Esophagus muscularis mucosa (tissue), 4 donors: ENCODE results near the gene GNA12. TPM values are rescaled to one million over a fixed set of nuclear protein-coding genes. Genes with fewer than 3 reads are reported as not detected.

ENCODE experiments used
- DNase-seq: peaks from one replicate; pipeline ENCODE4 v3.0.0-alpha.2; 2017; ENCODE audit errors: extremely low spot score
- H3K27ac ChIP-seq, 4 donors: fragments of 200-600 bp; sonication (generic); replicated peaks in 1 of 4; 1 replicate in 3 of 4; 2 replicates in 1 of 4; pipeline ENCODE4 v1.5.1; 2016 to 2019; ENCODE audit warnings: mild to moderate bottlenecking in 1 of 4
- H3K27me3 ChIP-seq, 4 donors: fragments of 200-600 bp; sonication (generic); one replicate each; pipeline versions ENCODE4 v1.5.1 to v1.6.0; 2016 to 2019
- H3K36me3 ChIP-seq, 4 donors: fragments of 200-600 bp; sonication (generic); one replicate each; pipeline ENCODE4 v1.5.1; 2016 to 2019
- H3K4me1 ChIP-seq, 4 donors: fragments of 200-600 bp; sonication (generic); one replicate each; pipeline ENCODE4 v1.5.1; 2016 to 2019
- H3K4me3 ChIP-seq, 4 donors: fragments of 200-600 bp; sonication (generic); 1 replicate in 2 of 4; 2 replicates in 2 of 4; pipeline ENCODE4 v1.5.1; 2016 to 2019; ENCODE audit warnings: mild to moderate bottlenecking in 4 of 4, moderate library complexity in 1 of 4
- H3K9me3 ChIP-seq, 4 donors: fragments of 200-600 bp; sonication (generic); 1 replicate in 3 of 4; 2 replicates in 1 of 4; pipeline ENCODE4 v1.5.1; 2016 to 2019
- EP300 ChIP-seq: sonication (generic); formaldehyde crosslinking; IDR thresholded peaks from one replicate; pipeline ENCODE4 v1.6.1; 2017; ENCODE audit warnings: antibody characterized with exemption
- POLR2A ChIP-seq: fragments of 450-650 bp; IDR thresholded peaks from one replicate; pipeline ENCODE4 v1.6.1; 2017; ENCODE audit warnings: antibody characterized with exemption, moderate library complexity, mild to moderate bottlenecking, low read depth
- POLR2AphosphoS5 ChIP-seq, 2 donors: sonication (generic); formaldehyde crosslinking; IDR thresholded peaks; one replicate each; pipeline ENCODE4 v1.6.1; 2017; ENCODE audit warnings: antibody characterized with exemption in 2 of 2
- WGBS: methylation state at CpG from one replicate; pipeline ENCODE4 v1.1.5; 2018; 5-methylcytosine and 5-hydroxymethylcytosine counted together
- intact Hi-C: fragments of 100-400 bp; cut with DNase I; formaldehyde crosslinking; loops from one replicate; pipeline ENCODE4 v1.15.1; 2023
- total RNA-seq, 4 donors: library from RNA; depleted of rRNA; stranded (reverse); fragments of >200 nt; gene quantifications; one replicate each; pipeline versions ENCODE4 v1.1.0 to v1.2.1, GENCODE V29; 2016
- TF ChIP-seq, protein P1 (sequence below), 3 experiments: fragments of 200-600 bp in 2 of 3; fragments of 450-650 bp in 1 of 3; sonication (generic) in 2 of 3; IDR thresholded peaks; one replicate each; pipeline ENCODE4 v1.5.1; 2017 to 2019; ENCODE audit warnings: antibody characterized with exemption in 3 of 3, mild to moderate bottlenecking in 2 of 3, moderate library complexity in 1 of 3

GNA12 gene
- total RNA-seq, 4 donors from 2014 or later: 25.3 to 61.8 (median 38.9) TPM

DNA sequence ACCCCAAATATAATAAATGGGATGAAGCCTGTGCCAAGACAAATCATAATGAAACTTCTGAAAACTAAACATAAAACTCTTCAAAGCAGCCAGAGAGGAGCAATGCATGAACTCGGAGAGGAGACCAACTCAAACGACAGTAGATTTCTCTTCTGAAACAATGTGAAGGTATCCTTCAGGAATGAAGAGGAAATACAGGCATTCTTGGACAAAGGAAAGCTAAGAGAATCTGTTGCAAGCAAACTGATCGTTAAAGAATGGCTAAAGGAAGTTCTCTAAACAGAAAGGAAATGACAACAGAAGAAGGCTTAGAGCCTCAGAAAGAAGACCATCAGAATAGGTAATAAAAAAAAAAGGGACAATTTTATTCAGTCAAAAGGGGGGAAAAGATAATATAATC is 6.6 kb downstream of the GNA12 start:
- H3K27me3 ChIP-seq: no peaks in the 10 kb centered on the region
- intact Hi-C loops: no loop called here
- DNase-seq: no peak
- peaks cover 0 to 30% (median 5%) of the 10 kb centered on the region in 4 donors for H3K36me3 ChIP-seq
- TF ChIP-seq POLR2A (no peak), POLR2AphosphoS5 (IDR thresholded peaks at IDR 0.05) (no peak), EP300 (no peak)
- TF ChIP-seq, protein P1, sequence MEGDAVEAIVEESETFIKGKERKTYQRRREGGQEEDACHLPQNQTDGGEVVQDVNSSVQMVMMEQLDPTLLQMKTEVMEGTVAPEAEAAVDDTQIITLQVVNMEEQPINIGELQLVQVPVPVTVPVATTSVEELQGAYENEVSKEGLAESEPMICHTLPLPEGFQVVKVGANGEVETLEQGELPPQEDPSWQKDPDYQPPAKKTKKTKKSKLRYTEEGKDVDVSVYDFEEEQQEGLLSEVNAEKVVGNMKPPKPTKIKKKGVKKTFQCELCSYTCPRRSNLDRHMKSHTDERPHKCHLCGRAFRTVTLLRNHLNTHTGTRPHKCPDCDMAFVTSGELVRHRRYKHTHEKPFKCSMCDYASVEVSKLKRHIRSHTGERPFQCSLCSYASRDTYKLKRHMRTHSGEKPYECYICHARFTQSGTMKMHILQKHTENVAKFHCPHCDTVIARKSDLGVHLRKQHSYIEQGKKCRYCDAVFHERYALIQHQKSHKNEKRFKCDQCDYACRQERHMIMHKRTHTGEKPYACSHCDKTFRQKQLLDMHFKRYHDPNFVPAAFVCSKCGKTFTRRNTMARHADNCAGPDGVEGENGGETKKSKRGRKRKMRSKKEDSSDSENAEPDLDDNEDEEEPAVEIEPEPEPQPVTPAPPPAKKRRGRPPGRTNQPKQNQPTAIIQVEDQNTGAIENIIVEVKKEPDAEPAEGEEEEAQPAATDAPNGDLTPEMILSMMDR (IDR thresholded peaks at IDR 0.05): no peak
- H3K4me3 ChIP-seq: no peak overlapping the region
- H3K9me3 ChIP-seq: no peaks in the 10 kb centered on the region
- no peak overlapping the region for H3K27ac ChIP-seq
- peaks cover 24 to 41% (median 28%) of the 10 kb centered on the region in 4 donors for H3K4me1 ChIP-seq
- WGBS: 26% methylated on average over 3 of the region's 3 CpGs

DNA sequence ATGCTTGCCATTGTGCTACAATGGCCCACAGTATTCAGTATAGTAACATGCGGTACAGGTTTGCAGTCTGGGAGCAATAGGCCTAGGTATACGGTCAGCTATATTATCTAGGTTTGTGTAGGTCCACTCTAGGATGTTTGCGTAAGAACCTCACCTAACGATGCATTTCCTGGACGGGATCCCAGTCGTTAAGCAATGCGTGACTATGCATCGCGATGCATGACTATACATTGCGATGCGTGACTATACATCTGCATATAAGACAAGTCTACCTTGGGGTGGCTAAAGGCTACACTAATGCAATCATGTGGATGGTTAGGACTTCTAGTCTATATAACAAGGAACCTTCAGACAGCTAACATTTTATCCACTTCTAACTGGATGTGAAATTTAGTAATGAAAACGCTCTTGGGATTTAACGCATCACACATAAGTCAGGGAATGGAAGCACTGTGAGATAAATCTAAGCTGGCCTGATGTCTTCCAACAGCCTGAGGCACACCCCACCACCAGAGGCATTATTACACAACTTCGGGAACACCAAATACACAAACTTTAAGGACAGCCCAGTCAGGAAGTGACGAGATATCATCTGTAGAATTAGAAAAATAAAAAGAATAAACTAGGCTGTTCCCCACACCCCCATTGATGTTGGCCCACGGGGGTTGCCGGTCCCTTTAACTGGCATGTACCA is 9.2 kb downstream of the GNA12 start:
- Histone ChIP-seq H3K36me3 (peaks cover 0 to 25% (median 6%) of the 10 kb centered on the region in 4 donors), H3K4me3 (no peak overlapping the region), H3K27me3 (no peaks in the 10 kb centered on the region), H3K9me3 (no peaks in the 10 kb centered on the region), H3K4me1 (peaks cover 7 to 21% (median 15%) of the 10 kb centered on the region in 4 donors), H3K27ac (peak overlapping the region in 1 of 4 donors; percentile 34)
- intact Hi-C loops: no loop called here
- DNase-seq: no peak
- WGBS: 87% methylated on average over 17 of the region's 17 CpGs
- TF ChIP-seq POLR2AphosphoS5 (IDR thresholded peaks at IDR 0.05) (no peak), POLR2A (no peak), EP300 (no peak)
- TF ChIP-seq, protein P1 (IDR thresholded peaks at IDR 0.05): no peak

DNA sequence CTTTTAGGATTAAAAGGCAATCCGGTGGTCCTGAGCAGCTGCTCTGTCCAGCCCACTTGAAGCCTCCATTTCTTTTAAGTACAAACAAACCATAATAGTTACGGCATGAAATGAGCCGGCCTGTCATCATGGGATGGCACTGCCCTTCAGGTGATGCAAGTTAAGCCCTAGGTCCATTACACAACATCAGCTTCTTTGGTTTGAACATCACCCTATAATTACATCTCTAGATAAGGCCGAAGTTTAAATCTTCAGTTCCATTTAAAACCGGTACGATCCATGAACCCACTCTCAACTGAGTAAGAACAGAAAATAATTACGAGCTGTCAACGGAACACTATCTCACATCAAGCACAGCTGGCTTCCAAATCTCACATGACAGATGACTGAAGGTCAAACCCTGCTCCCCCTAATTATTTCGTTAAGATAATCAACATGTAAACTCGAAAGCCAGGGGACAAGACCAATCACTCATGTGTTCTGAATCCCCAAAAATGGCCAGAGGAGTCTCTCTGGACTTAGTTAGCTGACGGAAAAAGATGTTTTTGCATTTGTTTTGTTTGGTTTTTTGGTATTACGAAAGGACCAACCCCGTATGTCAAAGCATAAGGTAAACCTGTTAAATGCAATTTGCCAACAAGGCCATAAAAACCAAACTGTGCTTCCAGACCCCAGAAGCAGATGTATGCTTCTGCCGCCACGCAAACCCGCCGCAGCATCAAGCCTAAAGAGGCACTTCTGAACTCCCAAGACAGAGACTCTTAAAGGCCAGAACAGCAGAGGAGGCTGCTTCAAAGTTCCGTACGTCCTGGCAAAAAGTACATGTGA is 10.8 kb downstream of the GNA12 start:
- no peak for DNase-seq
- no peaks in the 10 kb centered on the region for H3K9me3 ChIP-seq
- no peak overlapping the region for H3K4me3 ChIP-seq
- H3K27me3 ChIP-seq: no peaks in the 10 kb centered on the region
- intact Hi-C loops: no loop called here
- H3K4me1 ChIP-seq: peaks cover 7 to 16% (median 14%) of the 10 kb centered on the region in 4 donors
- WGBS: 94% methylated on average over 19 of the region's 19 CpGs
- H3K36me3 ChIP-seq: peaks cover 0 to 25% (median 6%) of the 10 kb centered on the region in 4 donors
- no peak overlapping the region for H3K27ac ChIP-seq
- no peak for TF ChIP-seq EP300
- TF ChIP-seq POLR2AphosphoS5 (IDR thresholded peaks at IDR 0.05): no peak

DNA sequence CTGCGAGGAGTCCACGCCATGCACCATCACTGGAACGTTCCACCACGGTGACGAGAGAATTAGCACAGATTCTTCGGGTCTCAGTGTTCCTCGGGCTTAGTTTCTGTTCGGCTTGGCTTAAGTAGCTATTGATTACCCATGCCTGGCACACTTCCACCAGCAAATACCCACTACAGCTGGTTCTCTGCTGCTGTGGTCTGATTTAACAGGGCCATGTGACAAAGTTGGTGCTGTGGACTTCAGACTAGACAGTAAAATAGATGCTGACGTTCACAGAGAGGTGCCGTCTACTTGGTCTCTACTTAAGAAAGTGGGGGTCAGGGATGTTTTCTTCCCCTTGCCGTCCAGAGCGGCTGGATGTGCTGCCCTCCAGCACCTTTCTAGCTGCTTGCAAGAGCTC is 11.6 kb downstream of the GNA12 start:
- H3K27ac ChIP-seq: no peak overlapping the region
- H3K36me3 ChIP-seq: peaks cover 0 to 25% (median 6%) of the 10 kb centered on the region in 4 donors
- H3K4me1 ChIP-seq: peaks cover 2 to 8% (median 7%) of the 10 kb centered on the region in 4 donors
- H3K9me3 ChIP-seq: no peaks in the 10 kb centered on the region
- H3K4me3 ChIP-seq: no peak overlapping the region
- intact Hi-C loops: no loop called here
- no peak for DNase-seq
- WGBS: 94% methylated on average over 12 of the region's 12 CpGs
- TF ChIP-seq, protein P1 (IDR thresholded peaks at IDR 0.05): no peak
- H3K27me3 ChIP-seq: no peaks in the 10 kb centered on the region

DNA sequence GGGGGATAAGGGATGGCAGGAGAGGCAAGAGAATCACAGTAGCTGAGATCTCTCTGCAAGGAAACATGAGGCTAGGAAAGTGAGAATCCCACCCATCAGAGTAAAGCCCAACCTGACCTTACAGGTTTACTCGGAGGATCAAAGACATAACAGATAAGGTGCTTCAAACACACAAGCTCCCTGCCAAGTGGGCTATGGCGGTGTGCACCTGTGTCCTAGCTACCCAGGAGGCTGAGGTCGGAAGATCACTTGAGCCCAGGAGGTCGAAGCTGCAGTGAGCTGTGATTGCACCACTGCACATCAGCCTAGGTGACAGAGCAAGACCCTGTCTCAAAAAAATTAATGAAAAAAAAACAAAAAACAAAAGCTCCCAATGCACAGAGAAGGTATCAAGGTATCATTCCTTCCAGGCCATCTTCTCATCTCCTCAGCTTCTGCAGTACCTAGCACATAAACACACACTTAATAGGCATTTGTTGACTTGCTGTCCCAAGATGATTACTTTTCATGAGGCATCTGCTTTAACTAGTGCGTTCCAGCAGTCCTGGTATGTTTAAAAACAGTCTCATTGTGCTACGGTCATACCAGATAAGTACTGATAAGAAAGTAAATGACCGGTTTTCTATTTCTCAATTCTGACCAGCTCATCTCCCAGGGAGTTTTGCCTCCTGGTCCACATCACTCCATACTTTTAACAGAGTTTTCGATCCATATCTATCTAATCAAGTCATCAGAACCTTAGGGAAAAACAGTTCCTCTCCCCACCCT is 13.3 kb downstream of the GNA12 start:
- 93% methylated on average over 8 of the region's 8 CpGs for WGBS
- H3K4me1 ChIP-seq: peaks cover 0 to 3% (median under 1%) of the 10 kb centered on the region in 4 donors
- peaks cover 0 to 19% (median 6%) of the 10 kb centered on the region in 4 donors for H3K36me3 ChIP-seq
- DNase-seq: no peak
- H3K9me3 ChIP-seq: no peaks in the 10 kb centered on the region
- TF ChIP-seq POLR2AphosphoS5 (IDR thresholded peaks at IDR 0.05): no peak
- no peak for TF ChIP-seq POLR2A
- TF ChIP-seq, protein P1 (IDR thresholded peaks at IDR 0.05): no peak
- intact Hi-C loops: no loop called here
- no peak overlapping the region for H3K27ac ChIP-seq
- no peak overlapping the region for H3K4me3 ChIP-seq
- H3K27me3 ChIP-seq: no peaks in the 10 kb centered on the region
